ENCODE measurements around the gene EHBP1.

DNA sequence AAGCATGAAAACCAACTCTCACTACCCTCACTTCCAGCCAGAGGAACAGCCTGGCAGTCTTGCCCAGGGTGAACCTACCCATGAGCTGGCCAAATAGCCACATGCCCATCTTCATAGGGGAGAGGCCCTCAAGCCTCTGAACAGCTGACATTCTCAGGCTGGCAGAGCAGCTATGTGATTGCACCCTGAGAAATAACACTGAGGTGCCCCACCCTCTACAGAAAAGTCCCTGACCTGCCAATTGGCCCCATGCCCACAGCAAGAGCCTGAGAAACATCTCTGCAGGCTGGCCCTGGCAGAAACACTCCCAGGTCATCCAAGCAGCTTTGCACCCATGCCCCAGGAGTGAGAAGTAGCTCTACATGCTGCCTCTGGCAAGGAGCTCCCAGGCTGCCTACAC, 217.7 kb downstream of the EHBP1 start:
- TF ChIP-seq, protein P1, sequence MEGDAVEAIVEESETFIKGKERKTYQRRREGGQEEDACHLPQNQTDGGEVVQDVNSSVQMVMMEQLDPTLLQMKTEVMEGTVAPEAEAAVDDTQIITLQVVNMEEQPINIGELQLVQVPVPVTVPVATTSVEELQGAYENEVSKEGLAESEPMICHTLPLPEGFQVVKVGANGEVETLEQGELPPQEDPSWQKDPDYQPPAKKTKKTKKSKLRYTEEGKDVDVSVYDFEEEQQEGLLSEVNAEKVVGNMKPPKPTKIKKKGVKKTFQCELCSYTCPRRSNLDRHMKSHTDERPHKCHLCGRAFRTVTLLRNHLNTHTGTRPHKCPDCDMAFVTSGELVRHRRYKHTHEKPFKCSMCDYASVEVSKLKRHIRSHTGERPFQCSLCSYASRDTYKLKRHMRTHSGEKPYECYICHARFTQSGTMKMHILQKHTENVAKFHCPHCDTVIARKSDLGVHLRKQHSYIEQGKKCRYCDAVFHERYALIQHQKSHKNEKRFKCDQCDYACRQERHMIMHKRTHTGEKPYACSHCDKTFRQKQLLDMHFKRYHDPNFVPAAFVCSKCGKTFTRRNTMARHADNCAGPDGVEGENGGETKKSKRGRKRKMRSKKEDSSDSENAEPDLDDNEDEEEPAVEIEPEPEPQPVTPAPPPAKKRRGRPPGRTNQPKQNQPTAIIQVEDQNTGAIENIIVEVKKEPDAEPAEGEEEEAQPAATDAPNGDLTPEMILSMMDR (IDR thresholded peaks at IDR 0.05), result no peak
- no peak for TF ChIP-seq POLR2A (IDR thresholded peaks at IDR 0.05)
- TF ChIP-seq EP300 (IDR thresholded peaks at IDR 0.05), result no peak
- TF ChIP-seq POLR2AphosphoS5 (IDR thresholded peaks at IDR 0.05), result no peak

Measured in upper lobe of left lung (tissue), 4 donors.